HG03060 (cell line): ENCODE measurements around the gene TWSG1.

Experiments
- ATAC-seq: cut with Tn5 transposase; IDR thresholded peaks from one replicate; pipeline ENCODE4 v1.9.1; 2021; ENCODE audit warnings: low read depth, moderate number of reproducible peaks; ENCODE audit not compliant: unreplicated experiment

TWSG1 gene

DNA sequence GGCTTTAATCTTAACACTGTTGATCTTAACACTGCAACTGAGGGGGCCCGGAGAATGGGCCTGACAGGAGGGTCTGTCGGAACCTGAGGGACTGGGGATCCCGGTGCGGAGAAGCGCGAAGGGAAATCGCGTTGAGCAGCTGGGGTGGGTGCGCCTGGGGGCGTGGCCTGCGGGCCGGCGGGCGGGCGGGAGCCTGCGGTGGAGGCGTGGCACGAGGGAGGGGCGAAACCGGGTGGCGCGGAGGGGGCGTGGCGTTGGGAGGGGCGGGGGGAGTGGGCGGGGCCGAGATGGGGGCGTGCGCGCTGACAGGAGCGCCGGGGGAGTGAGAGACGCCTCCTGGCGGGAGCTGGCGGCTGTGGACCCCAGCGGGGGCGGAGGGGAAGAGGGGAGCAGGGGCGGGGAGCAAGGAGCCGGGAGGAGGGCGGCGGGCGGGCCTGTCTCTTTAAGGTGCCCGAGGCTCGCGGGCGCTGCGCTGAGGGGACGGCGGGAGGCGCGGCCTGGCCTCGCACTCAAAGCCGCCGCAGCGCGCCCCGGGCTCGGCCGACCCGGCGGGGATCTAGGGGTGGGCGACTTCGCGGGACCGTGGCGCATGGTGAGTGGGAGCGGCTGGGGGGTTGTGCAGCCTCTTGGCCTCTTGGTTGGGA, at the start of gene TWSG1:
TWSG1 (plus strand) TSS at position 445 of the 644 bp plus-strand sequence. CDS start 2,457 bp downstream, outside the sequence.
- ATAC-seq: no peak

GRCh38 chr18:9285604-9286003, 49.0 kb upstream of the TWSG1 start:
- ATAC-seq: no peak

- ATAC-seq: no peak
Observed at GRCh38 chr18:9287036-9287435, 47.5 kb upstream of the TWSG1 start.

DNA sequence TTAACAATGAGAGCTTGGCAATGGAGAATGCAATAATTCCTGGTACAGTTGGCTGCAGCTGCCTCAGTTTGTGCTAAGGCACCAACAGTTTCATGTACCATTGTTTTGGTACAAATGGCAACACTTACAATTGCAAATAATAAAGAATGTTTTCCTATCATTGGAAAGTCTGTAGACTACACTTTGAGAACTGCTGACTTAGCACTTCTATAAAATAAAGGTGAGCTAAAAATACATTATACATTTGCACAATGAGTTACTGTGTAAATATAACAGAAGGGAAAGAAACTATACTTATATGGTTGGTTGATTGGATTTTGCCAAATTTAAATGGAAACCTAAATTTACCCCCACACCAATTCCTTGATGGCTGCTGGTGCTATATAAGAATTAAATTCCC, 44.9 kb upstream of the TWSG1 start:
- ATAC-seq: no peak

- no peak for ATAC-seq
Observed at GRCh38 chr18:9290156-9290555, 44.4 kb upstream of the TWSG1 start.

DNA sequence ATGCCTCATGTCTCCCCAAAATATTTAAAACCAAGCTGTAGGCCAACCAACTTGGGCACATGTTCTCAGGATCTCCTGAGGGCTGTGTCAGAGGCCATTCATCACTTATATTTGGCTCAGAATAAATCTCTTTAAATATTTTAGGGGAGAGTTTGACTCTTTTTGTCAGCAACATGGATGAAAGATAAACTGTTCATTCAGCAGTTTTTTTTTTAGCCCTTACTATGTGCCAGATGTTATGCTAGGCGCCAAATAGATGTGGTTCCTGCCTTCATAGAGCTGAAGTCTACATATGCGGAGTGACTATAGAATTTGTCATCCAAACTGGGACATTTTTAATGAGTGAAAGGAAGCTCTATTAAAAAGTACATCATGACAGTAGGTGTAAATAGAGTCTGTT, 42.5 kb upstream of the TWSG1 start:
- ATAC-seq: no peak

DNA sequence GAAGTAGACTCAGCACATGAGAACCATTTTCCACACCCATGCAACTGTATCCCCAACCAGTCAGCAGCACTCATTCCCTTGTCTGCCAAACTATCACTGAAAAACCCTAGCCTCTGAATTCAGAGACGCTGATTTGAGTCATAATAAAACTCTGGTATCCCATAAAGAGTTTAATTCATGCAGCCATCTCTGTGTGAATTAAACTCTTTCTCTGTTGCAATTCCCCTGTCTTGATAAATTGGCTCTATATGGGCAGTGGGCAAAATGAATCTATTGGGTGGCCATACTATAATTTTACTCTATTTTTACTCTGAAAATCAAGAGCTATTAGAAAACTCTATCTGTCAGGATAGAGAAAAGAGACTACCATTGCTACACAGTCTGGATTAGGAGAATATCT, 40.6 kb upstream of the TWSG1 start:
- no peak for ATAC-seq

DNA sequence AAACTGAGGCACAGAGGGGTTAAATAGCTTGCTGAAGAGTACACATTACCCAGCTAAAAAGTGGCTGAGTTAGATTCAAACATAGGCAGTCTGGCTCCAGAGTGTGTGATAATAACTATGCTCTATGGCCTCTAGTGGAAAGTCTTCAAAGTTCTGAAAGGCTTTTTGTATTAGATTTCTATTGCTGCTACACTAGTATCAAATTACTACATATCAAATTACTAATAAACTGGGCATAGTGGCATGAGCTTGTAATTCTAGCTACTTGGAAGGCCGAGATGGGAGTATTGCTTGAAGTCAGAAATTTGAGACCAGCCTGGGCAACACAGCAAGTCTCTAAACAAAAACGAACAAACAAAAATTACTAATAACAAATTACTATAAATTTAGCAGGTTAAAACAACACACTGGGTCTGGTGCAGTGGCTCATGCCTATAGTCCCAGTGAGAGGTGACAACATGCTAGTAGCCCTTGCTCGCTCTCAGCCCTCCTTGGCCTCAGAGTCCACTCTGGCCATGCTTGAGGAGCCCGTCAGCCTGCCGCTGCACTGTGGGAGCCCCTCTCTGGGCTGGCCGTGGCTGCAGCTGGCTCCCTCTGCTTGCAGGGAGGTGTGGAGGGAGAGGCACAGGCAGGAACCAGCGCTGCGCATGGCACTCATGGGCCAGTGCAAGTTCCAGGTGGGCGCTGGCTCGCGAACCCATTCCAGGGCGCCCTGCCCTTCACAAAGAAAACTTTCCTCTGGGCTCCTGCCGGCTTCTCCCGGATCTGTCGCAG, 38.2 kb upstream of the TWSG1 start:
- ATAC-seq: no peak

- ATAC-seq: no peak
Observed at GRCh38 chr18:9297007-9297393, 37.6 kb upstream of the TWSG1 start.

- no peak for ATAC-seq
Observed at GRCh38 chr18:9304388-9305070, 30.0 kb upstream of the TWSG1 start.

DNA sequence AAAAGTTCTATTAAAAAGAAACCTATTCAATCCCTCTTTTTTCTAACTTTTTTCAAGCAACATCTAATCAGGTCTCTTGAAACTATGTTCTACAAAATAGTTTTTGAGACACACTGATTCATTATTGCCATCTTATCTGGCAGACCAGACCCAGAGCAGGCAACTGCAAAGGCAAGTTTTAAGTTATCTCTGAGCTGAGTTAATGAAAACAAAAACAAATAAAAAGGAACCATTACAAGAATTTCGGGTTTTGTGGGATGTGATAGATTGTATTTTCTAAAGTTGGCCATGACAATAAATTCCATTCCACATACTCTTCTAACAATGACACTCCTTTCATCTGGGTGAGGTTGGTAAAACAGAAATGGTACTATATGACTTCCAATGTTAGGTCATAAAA, 15.2 kb upstream of the TWSG1 start:
- ATAC-seq: no peak

DNA sequence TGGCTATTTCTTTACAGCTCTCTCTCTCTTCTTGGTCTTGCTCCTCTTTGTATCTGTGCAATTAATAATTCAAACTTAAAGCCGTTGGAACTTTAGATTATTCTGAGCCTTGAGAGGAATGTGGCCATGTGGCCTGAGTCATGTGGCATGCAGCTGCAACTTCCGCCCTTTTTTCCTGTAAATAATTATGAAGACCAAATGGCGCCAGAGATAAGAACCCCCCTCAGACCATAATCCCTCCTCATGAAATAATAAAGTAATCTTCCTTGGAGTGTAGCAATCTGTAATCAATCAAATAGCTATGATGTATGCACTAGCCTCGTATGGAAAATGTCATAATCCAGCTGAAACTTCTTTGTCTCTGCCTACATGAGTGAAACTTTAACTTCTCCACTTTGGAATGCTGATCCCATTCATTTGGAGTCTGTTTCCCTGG, 13.5 kb upstream of the TWSG1 start:
- no peak for ATAC-seq

DNA sequence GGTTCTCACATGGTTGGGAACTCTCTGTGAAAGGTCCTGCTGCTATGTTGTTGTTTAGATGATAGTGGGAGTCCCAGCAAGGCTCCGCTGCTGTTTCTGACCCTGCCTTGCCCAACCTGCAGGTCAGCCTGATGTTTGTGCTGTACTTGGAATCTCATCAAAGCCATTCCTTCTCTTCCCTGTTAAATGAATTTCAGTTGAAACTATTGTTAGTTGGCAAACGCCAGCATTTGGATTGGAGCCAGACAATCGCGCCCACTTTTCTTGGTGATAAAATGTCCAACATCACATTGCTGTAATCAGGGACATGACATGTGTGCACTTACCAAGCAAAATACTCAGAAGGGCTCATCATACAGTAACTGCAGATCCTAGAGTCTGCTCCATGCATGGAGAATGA, 12.8 kb upstream of the TWSG1 start:
- ATAC-seq: no peak

DNA sequence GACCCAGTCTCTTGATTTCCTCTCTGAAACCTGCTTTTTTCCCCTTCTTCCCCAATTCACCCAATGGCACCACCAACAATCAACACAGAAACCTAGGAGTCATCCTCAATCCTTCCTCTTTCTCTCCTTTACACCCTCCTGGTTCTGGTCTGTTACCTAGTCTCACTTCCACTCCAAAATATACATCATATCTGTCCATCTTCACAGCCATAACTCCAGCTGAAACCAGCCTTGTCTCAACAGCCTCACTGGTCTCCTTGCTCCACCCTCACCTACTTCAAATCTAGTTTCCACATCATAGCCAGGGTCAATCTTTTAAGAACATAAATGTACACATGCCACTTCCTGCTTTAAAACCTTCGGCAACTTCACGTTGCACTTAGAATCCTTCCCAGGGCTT, 11.8 kb upstream of the TWSG1 start:
- no peak for ATAC-seq

- ATAC-seq: no peak
Observed at GRCh38 chr18:9323750-9324445, 10.7 kb upstream of the TWSG1 start.

GRCh38 chr18:9325716-9326115, 8.9 kb upstream of the TWSG1 start:
- ATAC-seq: no peak

DNA sequence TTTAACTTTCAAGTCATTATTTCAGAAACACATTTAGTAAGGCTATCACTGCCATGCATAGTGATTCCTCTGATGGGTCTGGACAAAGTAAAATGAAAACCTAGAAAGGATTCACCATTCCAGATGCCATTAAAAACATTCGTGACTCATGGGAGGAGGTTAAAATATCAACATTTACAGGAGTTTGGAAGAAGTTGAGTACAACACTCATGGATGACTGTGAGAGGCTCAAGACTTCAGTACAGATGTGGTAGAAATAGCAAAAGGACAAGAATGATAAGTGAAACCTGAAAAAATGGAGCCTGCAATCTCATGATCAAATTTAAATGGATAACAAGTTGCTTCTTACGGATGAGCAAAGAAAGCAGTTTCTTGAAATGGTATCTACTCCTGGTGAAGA, 5.8 kb upstream of the TWSG1 start:
- ATAC-seq: no peak

- ATAC-seq: no peak
Observed at GRCh38 chr18:9329471-9329870, 5.1 kb upstream of the TWSG1 start.

- ATAC-seq: no peak
Observed at GRCh38 chr18:9330419-9330818, 4.2 kb upstream of the TWSG1 start.

- no peak for ATAC-seq
Observed at GRCh38 chr18:9333441-9334328, 888 bp upstream of the TWSG1 start.
